Liver (tissue), 9 donors: ENCODE measurements around the gene CACNA1E. TPM values are rescaled to one million over a fixed set of nuclear protein-coding genes. Genes with fewer than 3 reads are reported as not detected.
"Not testable (repeated sequence)": the region's sequence is repeated elsewhere in the genome, so short reads cannot be mapped to it uniquely, and the experiment has no call there.

Experiments used
- DNase-seq: peaks from one replicate; pipeline ENCODE4 v3.0.0-alpha.2; 2017; ENCODE audit warnings: low spot score
- H3K27ac ChIP-seq, 2 donors: one replicate each; pipeline ENCODE4 v1.7.0; 2013; ENCODE audit warnings: inconsistent platforms in 2 of 2, low read length in 2 of 2, control low read depth in 1 of 2, low read depth in 1 of 2, mild to moderate bottlenecking in 1 of 2
- H3K27me3 ChIP-seq, 4 donors: one replicate each; pipeline versions ENCODE4 v1.6.1 to v1.7.0; 2013; ENCODE audit warnings: low read length in 3 of 4, inconsistent platforms in 1 of 4, mild to moderate bottlenecking in 1 of 4, moderate library complexity in 1 of 4; ENCODE audit not compliant: control insufficient read depth in 4 of 4, insufficient read depth in 4 of 4
- H3K36me3 ChIP-seq, 4 donors: one replicate each; pipeline versions ENCODE4 v1.6.1 to v1.7.0; 2013; ENCODE audit warnings: low read length in 3 of 4, mild to moderate bottlenecking in 3 of 4, low read depth in 1 of 4, moderate library complexity in 1 of 4; ENCODE audit not compliant: control insufficient read depth in 4 of 4, insufficient read depth in 3 of 4
- H3K4me1 ChIP-seq, 4 donors: one replicate each; pipeline versions ENCODE4 v1.6.1 to v1.7.0; 2013; ENCODE audit warnings: low read length in 3 of 4, mild to moderate bottlenecking in 3 of 4, moderate library complexity in 1 of 4; ENCODE audit not compliant: control insufficient read depth in 4 of 4, insufficient read depth in 4 of 4
- H3K4me3 ChIP-seq, 3 donors: one replicate each; pipeline versions ENCODE4 v1.6.1 to v1.7.0; 2013; ENCODE audit warnings: low read length in 3 of 3, control low read depth in 1 of 3, low read depth in 1 of 3, mild to moderate bottlenecking in 1 of 3
- H3K9ac ChIP-seq, 2 donors: one replicate each; pipeline ENCODE4 v1.7.0; 2013; ENCODE audit warnings: low read length in 2 of 2, mild to moderate bottlenecking in 2 of 2, moderate library complexity in 2 of 2, control low read depth in 1 of 2, low read depth in 1 of 2
- H3K9me3 ChIP-seq, 4 donors: one replicate each; pipeline versions ENCODE4 v1.6.1 to v1.7.0; 2013; ENCODE audit warnings: low read length in 3 of 4; ENCODE audit not compliant: control insufficient read depth in 4 of 4
- ATF3 ChIP-seq: IDR thresholded peaks from 2 replicates; pipeline ENCODE4 v1.6.1; 2016; ENCODE audit warnings: antibody characterized with exemption
- HNF4A ChIP-seq, 2 donors: conservative IDR thresholded peaks; 2 replicates each; pipeline ENCODE4 v1.6.1; 2016; ENCODE audit warnings: antibody characterized with exemption in 2 of 2, mild to moderate bottlenecking in 2 of 2
- MAX ChIP-seq: IDR thresholded peaks from 2 replicates; pipeline ENCODE4 v1.6.1; 2016; ENCODE audit warnings: antibody characterized with exemption
- NR2F2 ChIP-seq: IDR thresholded peaks from 2 replicates; pipeline ENCODE4 v1.6.1; 2016; ENCODE audit warnings: antibody characterized with exemption
- RAD21 ChIP-seq, 2 donors: IDR thresholded peaks; 2 replicates each; pipeline ENCODE4 v1.6.1; 2016; ENCODE audit warnings: antibody characterized with exemption in 2 of 2, mild to moderate bottlenecking in 2 of 2
- REST ChIP-seq: IDR thresholded peaks from 2 replicates; pipeline ENCODE4 v1.6.1; 2016; ENCODE audit warnings: antibody characterized with exemption, mild to moderate bottlenecking
- ZBTB33 ChIP-seq: IDR thresholded peaks from 2 replicates; pipeline ENCODE4 v1.6.1; 2016; ENCODE audit warnings: antibody characterized with exemption
- WGBS: extraction: QIAGEN DNeasy Blood & Tissue Kit; methylation state at CpG from one replicate; pipeline ENCODE4 v1.1.7; 2013; 5-methylcytosine and 5-hydroxymethylcytosine counted together
- polyA plus RNA-seq, 2 donors: library from polyadenylated mRNA; stranded (reverse) in 1 of 2; unstranded in 1 of 2; fragments of 200-250 nt in 1 of 2; fragments of >200 nt in 1 of 2; fragmentation: Nextera tagmentation in 1 of 2; extraction: Ambion mirVana in 1 of 2; gene quantifications; one replicate each; pipeline versions ENCODE4 v1.2.1 to v1.2.3, GENCODE V29; 2013 to 2015
- total RNA-seq, 2 donors: library from RNA; depleted of rRNA; stranded (reverse); fragments of >200 nt; gene quantifications; one replicate each; pipeline ENCODE4 v1.2.3, GENCODE V29; 2014
- donor health status: healthy.
- donor health status: healthy.
- donor health status: healthy.
- donor health status: healthy.
- donor health status: healthy.

The CACNA1E gene
- total and polyA plus RNA-seq, 4 donors: under 0.01 to 0.08 (median 0.01) TPM; not detected in 1

- WGBS: 72% methylated on average over 2 of the region's 2 CpGs
- no peaks in the 10 kb centered on the region for H3K9me3 ChIP-seq
- peaks cover 0 to 3% (median 0%) of the 10 kb centered on the region in 4 donors for H3K27me3 ChIP-seq
- H3K9ac ChIP-seq: no peak overlapping the region
- H3K4me1 ChIP-seq: no peaks in the 10 kb centered on the region
- DNase-seq: no peak
- no peak overlapping the region for H3K27ac ChIP-seq
- H3K4me3 ChIP-seq: no peak overlapping the region
- TF ChIP-seq NR2F2 (no peak), MAX (no peak), ZBTB33 (no peak), ATF3 (no peak), RAD21 (IDR thresholded peaks at IDR 0.05) (no peak), HNF4A (conservative IDR thresholded peaks at IDR 0.05) (no peak)
- no peaks in the 10 kb centered on the region for H3K36me3 ChIP-seq
Measured at GRCh38 chr1:181538836-181539235, 55.5 kb downstream of the CACNA1E start.

GRCh38 chr1:181541458-181541857, 58.1 kb downstream of the CACNA1E start:
- Histone ChIP-seq H3K9ac (no peak overlapping the region), H3K27ac (no peak overlapping the region), H3K4me1 (no peaks in the 10 kb centered on the region), H3K9me3 (no peaks in the 10 kb centered on the region), H3K4me3 (no peak overlapping the region), H3K36me3 (no peaks in the 10 kb centered on the region), H3K27me3 (peaks cover 0 to 5% (median 0%) of the 10 kb centered on the region in 4 donors)
- WGBS: 66% methylated on average over 5 of the region's 5 CpGs
- DNase-seq: no peak
- TF ChIP-seq REST: no peak

- Histone ChIP-seq H3K27me3 (peaks cover 0 to 5% (median 0%) of the 10 kb centered on the region in 4 donors), H3K9ac (no peak overlapping the region), H3K27ac (no peak overlapping the region), H3K9me3 (no peaks in the 10 kb centered on the region), H3K36me3 (no peaks in the 10 kb centered on the region), H3K4me3 (no peak overlapping the region), H3K4me1 (no peaks in the 10 kb centered on the region)
- 72% methylated on average over 2 of the region's 2 CpGs for WGBS
- no peak for TF ChIP-seq HNF4A (conservative IDR thresholded peaks at IDR 0.05)
- no peak for TF ChIP-seq RAD21 (IDR thresholded peaks at IDR 0.05)
- no peak for DNase-seq
Measured at GRCh38 chr1:181541947-181542346, 58.6 kb downstream of the CACNA1E start.

GRCh38 chr1:181542406-181542805, 59.1 kb downstream of the CACNA1E start:
- H3K27ac ChIP-seq, H3K4me1 ChIP-seq, H3K36me3 ChIP-seq, H3K4me3 ChIP-seq, H3K9ac ChIP-seq, H3K27me3 ChIP-seq, DNase-seq, H3K9me3 ChIP-seq: not testable (repeated sequence)
- 59% methylated on average over 4 of the region's 4 CpGs for WGBS
